AG08396 (cell line): Measurements from ENCODE around the gene ALDH16A1.

Source experiments
- DNase-seq: peaks from one replicate; pipeline ENCODE4 v3.0.0; 2012; ENCODE audit warnings: low spot score, mixed read lengths

ALDH16A1 gene

DNA sequence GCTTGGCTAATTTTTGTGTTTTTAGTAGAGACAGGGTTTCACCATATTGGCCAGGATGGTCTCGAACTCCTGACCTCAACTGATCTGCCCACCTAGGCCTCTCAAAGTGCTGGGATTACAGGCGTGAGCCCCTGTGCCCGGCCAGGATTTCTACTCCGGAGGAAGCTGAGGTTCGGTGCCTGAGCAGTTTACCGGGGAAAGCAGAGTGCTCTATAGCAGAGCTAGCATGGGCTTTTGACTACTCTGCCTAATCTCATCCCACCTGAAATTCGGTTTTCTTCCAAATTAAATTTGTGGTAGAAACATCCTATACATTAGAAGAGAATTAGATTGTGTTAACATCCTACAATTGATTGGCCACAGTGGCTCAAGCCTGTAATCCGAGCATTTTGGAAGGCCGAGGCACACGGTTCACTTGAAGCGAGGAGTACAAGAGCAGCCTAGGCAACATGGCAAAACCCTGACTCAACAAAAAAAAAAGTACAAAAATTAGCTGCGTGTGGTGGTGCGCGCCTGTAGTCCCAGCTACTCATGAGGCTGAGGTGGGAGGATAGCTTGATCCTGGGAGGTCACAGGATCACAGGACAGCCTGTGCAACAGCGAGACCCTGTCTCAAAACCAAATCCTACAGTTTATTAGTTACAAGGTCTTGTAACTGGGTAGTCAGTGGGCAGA is 36.0 kb downstream of the ALDH16A1 start:
- DNase-seq = no peak

DNA sequence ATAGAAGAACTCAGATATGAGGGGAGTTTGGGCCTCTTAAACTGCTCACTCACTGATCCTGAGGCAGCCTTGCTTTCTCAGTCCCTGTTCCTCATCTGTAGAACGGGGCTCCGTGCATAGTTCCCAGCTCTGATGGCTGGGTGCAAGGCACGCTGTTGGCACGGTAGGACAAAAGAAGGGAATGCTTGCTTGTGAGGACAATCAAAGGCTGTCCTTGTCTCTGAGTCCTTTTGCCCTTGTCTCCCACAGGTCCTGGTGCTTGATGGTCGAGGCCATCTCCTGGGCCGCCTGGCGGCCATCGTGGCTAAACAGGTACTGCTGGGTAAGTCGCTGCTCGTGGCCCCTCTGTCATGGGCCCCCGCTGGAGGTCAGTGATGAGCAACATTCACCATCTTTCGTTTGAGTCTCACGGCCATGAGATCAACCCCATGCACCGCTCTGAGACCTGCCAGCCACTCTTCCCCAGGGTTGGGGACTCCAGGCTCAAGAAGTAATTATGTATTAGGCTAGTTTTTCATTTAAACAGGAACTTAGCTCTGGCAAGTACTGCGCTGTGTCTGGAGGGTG is 36.7 kb downstream of the ALDH16A1 start:
- DNase-seq = no peak

DNA sequence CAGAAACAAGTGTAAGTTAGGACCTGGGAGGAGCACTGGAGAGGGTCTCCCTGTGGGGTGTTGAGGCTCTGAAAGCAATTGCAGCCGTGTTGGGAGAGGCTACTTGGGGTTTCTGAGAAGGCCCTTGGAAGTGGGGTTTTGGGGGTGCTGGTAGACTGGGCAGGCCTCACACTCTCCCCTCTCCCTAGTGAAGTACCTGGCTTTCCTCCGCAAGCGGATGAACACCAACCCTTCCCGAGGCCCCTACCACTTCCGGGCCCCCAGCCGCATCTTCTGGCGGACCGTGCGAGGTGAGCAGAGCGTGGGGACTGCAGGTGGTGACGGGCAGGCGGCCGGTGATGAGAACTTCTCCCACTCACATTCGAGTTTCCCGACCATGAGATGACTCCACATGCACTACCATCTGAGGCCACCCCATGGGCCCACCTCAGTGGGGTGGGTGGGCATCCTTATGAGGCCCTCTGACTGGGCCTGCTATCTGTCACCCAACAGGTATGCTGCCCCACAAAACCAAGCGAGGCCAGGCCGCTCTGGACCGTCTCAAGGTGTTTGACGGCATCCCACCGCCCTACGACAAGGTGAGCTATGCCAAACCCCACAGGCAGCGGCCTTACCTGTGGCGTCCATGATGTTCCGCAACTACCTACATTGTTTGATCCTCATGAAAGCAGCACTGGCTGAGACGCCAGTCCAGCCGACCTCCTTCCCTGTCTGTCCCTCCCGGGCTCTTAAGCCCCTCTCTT is 37.4 kb downstream of the ALDH16A1 start:
- DNase-seq = no peak

DNA sequence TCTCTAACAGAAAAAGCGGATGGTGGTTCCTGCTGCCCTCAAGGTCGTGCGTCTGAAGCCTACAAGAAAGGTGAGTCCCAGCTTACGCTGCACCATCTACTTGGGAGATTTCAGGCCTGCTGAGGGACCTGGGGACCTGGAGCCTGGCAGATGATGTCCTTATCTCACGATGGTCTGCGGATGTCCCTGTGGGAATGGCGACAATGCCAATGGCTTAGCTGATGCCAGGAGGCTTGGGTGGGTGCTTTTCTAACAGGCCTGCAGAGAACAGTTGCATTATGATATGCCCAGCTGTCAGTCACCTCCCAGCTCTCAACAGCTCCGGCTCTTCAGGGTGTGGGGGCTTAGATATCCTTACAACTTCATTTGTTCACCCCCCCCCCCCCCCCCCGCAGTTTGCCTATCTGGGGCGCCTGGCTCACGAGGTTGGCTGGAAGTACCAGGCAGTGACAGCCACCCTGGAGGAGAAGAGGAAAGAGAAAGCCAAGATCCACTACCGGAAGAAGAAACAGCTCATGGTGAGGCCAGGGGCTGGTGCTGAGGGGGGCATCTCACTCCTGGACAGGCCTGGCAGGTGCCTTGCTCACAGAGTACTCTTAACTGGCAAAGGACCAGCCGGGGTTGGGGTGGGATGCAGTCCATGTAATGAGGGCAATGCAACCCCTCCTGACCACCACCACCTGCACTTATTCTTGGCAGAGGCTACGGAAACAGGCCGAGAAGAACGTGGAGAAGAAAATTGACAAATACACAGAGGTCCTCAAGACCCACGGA is 38.2 kb downstream of the ALDH16A1 start:
- DNase-seq = no peak

DNA sequence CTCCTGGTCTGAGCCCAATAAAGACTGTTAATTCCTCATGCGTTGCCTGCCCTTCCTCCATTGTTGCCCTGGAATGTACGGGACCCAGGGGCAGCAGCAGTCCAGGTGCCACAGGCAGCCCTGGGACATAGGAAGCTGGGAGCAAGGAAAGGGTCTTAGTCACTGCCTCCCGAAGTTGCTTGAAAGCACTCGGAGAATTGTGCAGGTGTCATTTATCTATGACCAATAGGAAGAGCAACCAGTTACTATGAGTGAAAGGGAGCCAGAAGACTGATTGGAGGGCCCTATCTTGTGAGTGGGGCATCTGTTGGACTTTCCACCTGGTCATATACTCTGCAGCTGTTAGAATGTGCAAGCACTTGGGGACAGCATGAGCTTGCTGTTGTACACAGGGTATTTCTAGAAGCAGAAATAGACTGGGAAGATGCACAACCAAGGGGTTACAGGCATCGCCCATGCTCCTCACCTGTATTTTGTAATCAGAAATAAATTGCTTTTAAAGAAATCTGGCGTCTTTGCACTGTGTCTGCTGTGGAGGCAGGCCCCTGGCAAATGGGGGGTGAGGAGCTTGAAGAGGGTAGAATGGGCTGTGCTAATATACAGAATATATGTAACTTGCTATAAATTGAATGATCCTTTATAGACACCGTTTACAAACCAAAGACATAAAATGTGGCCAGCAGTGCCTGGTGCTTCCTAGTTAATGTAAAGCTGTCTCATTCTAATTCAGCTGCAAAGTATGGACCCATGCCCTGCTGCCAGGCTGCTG is 39.0 kb downstream of the ALDH16A1 start:
- no peak for DNase-seq

DNA sequence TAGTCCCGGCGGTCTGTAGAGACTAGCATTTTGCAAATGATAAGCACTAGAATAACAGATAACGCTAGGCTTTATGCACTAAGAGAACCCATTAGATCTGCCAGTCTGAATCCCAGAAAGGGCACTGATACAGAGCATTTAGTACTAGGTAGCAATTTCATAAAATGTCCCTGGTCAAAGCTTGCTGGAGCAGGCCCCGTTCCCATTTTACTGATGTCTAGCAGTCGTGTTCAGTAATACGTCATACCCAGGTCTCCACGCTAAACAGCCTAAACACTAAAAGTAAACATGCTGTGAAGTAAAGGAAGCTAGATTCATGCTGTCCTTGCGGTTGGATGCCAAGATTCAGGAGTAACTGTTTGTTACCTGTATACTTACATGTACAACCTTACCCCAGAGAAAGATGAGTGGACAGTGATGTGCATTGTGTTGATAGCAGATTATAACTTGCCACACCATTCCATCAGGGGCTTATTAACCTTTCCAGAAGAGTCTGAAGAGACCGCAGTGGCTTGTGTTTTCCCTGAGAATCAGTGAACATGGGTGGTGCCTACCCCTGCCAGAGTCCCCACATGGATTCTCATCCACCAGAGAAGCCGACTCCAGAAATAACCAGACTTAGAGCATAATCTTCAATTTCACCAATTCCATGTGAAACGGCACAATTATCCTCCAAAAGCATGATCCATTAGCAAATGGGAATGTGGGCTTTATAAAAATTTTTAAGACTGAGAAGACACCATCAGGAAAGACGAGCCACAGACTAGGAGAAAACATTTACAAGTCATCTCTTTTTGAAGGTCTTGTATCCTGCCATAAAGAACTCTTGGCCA is 39.8 kb downstream of the ALDH16A1 start:
- no peak for DNase-seq

DNA sequence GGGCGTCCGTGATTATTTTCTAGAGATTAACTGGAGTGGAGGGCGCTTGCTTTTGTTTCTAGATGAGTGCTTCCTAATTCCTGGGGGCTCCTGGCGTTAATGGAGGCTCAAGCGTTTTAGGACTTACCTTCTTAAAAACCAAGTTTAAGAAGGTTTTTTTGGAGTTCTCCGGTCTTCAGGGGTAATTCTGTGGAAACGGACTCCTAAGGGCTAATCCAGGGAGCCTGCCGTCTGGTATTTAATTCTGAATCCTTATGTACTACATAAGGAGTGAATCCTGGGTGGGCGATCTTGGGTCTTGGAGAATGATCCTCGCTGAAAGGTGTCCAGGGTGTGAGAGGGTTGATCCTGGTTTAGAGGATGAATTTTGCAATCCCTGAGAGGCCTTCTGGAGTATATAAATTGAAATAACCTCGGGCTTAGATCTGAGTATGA is 43.6 kb downstream of the ALDH16A1 start:
- DNase-seq = no peak

DNA sequence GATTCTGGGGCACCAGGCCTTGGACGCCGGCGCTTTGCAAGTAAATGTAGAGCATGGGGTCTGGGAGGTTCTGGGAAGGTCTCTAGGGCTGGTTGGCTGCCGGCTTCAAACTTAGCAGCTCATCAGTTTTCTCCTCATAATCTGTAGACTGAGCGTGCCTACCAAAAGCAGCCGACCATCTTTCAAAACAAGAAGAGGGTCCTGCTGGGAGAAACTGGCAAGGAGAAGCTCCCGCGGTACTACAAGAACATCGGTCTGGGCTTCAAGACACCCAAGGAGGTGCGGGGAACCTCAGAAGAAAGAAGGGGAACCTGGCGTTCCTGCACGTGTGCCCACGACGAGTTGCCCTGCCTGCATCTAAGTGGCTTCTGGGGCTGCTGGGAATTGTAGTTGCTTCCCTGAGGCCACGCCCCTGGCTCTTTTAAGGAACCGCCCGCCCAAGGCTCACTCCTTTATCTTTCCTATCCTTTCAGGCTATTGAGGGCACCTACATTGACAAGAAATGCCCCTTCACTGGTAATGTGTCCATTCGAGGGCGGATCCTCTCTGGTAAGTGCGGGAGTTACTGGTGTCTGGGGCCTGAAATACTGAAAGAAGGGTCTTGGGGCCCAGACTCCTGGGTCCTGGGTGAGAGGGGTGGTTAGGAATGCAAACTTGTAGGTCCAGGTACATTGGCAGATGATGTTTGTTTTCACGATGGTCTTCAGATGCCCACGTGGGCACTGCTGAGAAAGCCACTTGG is 44.2 kb downstream of the ALDH16A1 start:
- DNase-seq = peak; percentile 70

DNA sequence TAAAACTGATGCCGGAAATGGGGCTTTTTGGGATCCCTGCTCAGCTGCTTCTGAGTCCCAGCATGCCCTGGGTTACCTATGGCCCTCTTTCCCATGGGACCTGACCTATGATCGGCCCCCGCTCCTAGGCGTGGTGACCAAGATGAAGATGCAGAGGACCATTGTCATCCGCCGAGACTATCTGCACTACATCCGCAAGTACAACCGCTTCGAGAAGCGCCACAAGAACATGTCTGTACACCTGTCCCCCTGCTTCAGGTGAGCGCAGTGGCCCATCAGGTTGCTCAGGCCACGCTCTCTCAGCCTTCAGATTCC is 44.7 kb downstream of the ALDH16A1 start:
- DNase-seq = no peak

DNA sequence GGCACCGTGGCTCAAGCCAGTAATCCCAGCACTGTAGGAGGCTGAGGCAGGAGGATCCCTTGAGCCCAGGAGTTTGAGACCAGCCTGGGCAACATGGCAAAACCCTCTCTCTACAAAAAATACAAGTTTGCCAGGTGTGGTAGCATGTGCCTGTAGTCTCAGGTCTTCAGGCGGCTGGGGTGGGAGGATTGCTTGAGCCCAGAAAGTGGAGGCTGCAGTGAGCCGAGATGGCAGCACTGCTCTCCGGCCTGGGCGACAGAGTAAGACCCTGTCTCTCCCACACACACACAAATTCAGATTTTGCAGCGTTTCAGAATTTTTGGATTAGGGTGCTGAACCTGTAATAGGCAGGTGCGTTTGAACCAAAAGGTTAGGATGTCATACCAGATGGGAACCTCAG is 45.5 kb downstream of the ALDH16A1 start:
- no peak for DNase-seq

DNA sequence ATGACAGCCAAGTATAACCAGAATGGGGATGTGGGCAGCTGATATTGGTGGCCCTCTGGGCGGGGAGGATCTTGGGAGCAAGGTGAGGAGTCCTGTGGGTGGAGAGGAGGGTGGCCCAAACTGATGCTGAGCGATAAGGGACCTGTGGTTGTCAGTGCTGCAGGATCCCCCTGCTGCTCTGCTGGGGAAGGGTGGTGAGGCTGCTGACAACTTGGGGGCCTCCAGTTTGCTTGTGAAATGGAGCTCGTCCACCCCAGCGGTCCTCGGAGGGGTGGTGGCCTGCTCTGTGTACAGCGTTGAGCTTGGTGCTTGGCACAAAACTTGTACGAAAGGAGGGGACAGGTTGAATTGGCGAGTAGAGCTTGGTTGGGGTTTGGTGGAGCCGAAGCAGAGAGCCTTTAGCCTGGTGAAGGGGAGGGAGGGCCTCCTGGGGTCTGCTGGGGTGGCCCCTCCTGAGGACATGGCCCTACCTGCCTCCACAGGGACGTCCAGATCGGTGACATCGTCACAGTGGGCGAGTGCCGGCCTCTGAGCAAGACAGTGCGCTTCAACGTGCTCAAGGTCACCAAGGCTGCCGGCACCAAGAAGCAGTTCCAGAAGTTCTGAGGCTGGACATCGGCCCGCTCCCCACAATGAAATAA is 46.1 kb downstream of the ALDH16A1 start:
- DNase-seq = no peak

DNA sequence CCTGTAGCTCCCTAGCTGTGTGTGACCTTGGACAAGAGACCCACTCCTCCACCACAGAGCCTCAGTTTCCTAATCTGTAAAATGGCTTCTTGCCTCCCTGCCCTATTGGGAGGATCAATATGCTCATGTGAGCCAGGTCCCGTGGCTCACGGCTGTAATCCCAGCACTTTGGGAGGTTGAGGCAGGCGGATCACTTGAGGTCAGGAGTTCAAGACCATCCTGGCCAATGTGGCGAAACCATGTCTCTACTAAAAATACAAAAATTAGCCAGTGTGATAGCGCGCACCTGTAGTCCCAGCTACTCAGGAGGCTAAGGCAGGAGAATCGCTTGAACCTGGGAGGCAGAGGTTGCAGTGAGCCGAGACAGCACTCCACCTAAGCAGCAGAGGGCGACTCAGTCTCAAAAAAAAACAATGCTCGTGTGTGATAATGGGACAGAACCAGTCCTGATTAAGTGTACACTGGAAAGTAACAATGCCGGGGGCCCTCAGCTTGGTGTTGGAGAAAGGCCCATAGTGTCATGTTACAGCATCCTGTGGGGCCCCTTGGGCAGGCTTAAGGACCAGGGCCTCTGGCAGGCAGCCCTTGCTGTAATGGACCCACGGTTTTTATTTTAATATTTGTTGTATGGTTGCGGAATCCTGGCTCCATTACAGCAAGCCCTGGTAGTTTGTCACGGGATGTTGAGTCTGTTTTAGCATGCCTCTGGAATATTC is 50.0 kb downstream of the ALDH16A1 start:
- DNase-seq = peak; percentile 58

DNA sequence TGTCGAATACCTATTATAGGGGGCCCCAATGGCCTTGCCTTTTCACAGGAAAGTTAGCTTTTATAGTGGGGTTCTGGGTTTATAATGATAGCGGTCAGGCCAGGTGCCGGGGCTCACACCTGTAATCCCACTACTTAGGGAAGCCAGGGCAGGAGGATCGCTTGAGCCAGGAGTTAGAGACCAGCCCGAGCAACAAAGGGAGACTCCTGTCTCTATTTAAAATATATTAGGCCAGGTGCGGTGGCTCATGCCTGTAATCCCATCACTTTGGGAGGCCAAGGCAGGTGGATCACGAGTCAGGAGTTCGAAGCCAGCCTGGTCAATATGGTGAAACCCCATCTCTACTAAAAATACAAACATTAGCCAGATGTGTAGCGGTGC is 50.5 kb downstream of the ALDH16A1 start:
- no peak for DNase-seq

DNA sequence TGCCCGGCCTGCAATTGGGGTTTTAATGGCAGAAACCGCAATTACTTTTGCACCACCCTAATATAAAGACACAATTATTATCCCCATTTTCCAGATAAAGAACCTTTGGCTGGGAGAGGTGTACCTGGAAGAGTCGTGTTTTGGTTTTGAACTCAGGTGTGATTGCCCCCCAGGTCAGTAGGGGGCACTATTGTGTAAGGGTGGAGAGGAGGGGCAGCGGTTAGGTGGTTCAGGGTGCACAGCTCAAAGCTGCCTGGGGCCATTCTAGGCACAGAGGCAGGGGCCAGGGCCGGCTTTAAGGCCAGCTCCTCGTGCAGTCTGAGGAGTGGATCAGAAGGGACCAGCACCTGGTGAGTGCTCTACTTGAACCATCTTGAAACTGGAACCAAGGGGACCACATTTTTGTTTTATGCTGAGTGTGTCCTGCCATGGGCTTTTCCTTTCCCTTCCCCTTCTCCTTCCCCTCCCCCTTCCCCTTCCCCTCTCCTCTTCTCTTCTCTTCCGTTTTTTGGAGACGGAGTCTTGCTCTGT is 53.6 kb downstream of the ALDH16A1 start:
- DNase-seq = peak; percentile 66

DNA sequence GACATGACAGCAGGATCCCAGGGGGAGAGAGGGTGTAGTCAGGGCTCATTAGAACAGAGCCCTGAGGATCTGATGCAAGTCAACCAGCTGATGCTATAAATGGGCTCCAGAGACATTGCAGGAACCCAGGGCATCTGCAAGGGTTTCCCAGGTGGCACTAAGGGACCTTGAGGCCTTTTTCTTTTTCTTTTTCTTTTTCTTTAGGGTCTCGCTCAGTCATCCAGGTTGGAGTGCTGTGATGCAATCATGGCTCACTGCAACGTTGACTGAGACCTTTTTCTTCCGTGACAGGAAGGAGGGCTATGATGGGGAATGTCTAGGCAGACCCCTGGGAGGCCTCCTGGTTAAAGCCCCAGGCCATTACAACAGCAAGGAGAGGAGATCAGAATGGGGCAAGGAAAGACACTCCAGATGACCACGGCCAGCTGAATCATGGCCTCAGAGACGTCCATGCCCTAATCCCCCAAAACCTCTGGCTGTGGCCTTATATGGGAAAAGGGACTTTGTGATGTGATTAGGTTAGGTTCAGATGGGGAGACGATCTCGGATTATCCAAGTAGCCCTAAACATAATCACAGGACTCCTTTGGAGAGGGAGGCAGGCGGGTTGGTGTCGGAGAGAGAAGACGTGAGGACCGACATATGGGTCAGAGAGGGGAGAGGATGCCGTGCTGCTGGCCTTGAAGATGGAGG is 54.9 kb downstream of the ALDH16A1 start:
- DNase-seq = no peak

DNA sequence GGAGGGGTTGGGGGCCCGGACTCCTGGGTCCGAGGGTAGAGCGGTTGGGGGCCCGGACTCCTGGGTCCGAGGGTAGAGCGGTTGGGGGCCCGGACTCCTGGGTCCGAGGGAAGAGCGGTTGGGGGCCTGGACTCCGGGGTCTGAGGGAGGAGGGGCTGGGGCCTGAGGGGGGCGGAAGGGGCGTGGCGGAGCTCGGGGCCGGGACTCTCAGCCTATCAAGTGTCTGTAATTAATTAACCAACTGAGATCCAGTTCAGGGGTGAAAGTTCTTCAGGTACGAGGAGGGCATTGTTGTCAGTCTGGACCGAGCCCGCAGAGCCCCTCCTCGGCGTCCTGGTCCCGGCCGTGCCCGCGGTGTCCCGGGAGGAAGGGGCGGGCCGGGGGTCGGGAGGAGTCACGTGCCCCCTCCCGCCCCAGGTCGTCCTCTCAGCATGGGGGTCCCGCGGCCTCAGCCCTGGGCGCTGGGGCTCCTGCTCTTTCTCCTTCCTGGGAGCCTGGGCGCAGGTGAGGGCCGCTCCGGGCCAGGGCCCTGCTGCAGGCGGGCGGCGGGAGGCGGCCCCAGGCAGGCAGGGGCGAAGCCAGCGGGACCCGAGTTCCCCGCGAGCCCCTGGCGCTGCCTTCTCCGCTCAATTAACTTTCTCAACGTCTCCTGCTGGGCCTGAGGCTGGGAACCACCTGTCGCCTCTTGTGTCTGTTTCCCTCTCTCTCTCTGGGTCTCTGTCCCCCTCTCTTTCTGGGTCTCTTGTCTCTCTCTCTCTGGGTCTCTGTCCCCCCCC is 60.1 kb downstream of the ALDH16A1 start:
- DNase-seq = peak; percentile 64

DNA sequence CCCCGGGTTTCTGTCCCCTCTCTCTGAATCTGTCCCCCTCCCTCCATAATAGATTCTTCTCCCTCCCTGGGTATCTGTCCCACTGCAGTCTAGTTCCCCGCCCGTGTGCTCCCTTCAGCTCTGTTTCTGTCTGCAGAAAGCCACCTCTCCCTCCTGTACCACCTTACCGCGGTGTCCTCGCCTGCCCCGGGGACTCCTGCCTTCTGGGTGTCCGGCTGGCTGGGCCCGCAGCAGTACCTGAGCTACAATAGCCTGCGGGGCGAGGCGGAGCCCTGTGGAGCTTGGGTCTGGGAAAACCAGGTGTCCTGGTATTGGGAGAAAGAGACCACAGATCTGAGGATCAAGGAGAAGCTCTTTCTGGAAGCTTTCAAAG is 60.7 kb downstream of the ALDH16A1 start:
- no peak for DNase-seq

DNA sequence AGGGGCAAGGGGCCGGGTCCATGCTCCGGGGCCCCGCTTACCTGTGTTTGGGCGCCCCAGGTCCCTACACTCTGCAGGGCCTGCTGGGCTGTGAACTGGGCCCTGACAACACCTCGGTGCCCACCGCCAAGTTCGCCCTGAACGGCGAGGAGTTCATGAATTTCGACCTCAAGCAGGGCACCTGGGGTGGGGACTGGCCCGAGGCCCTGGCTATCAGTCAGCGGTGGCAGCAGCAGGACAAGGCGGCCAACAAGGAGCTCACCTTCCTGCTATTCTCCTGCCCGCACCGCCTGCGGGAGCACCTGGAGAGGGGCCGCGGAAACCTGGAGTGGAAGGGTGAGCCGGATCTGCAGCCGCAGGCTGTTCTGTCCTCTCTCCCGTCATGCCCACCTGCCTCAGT is 61.1 kb downstream of the ALDH16A1 start:
- no peak for DNase-seq
